ENCODE results near the gene NPR3.

DNA sequence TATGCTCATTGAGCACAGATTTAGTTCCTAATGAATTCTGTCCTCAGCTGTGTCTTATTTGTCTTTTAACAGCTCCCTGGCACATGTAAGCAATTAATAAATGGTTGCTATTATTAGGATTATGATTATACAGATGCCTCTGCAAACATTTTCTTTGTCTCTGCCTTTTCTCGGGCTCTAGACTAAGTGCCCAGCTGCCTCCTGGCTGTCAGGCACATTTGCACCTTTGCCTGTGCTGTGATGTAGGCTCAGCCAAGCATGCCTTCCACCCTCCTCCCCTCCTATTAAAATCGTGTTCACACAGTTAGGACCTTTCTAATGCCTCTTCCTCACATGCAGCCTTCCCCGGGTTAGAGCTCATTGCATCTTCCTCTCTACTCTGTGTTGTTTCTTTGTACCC, 25.7 kb downstream of the NPR3 start:
- no peak for TF ChIP-seq CTCF (IDR thresholded peaks at IDR 0.05; ENCODE audit: insufficient read depth, low read depth, low read length)
- no peak for TF ChIP-seq EZH2 (IDR thresholded peaks at IDR 0.05; ENCODE audit: insufficient read depth, low read length)

Measured in astrocyte (in vitro differentiated cells and primary cell).